T-helper 1 cell treated with Interleukin-12 subunit alpha and Interleukin-12 subunit beta and Interleukin-4 antibody, amounts not matched to agents 30 μg/mL and 1 μg/mL, for 36 hours (primary cell): Measurements from ENCODE around the gene CEL.
"Not testable (repeated sequence)": the region's sequence is repeated elsewhere in the genome, so short reads cannot be mapped to it uniquely, and the experiment has no call there.

ENCODE experiments used
- H3K27ac Mint-ChIP-seq: one replicate; pipeline ENCODE4 v1.8.0; 2021; ENCODE audit warnings: mild to moderate bottlenecking, mixed read lengths
- H3K27me3 Mint-ChIP-seq: one replicate; pipeline ENCODE4 v1.8.0; 2021; ENCODE audit warnings: low read depth, mixed read lengths
- H3K36me3 Mint-ChIP-seq: one replicate; pipeline ENCODE4 v1.8.0; 2021; ENCODE audit warnings: low read depth, mixed read lengths
- H3K4me1 Mint-ChIP-seq: one replicate; pipeline ENCODE4 v1.8.0; 2021; ENCODE audit warnings: low read depth, mixed read lengths
- H3K4me3 Mint-ChIP-seq: one replicate; pipeline ENCODE4 v1.8.0; 2021; ENCODE audit warnings: mild to moderate bottlenecking, moderate library complexity, mixed read lengths
- H3K9me3 Mint-ChIP-seq: one replicate; pipeline ENCODE4 v1.8.0; 2021; ENCODE audit warnings: mixed read lengths

CEL gene

GRCh38 chr9:133054194-133054890 is 7.4 kb upstream of the CEL start:
- H3K36me3 Mint-ChIP-seq, result peaks cover 38% of the 10 kb centered on the region
- no peak overlapping the region for H3K27ac Mint-ChIP-seq
- H3K9me3 Mint-ChIP-seq, result no peaks in the 10 kb centered on the region
- no peak overlapping the region for H3K4me3 Mint-ChIP-seq
- no peaks in the 10 kb centered on the region for H3K27me3 Mint-ChIP-seq
- peaks cover 23% of the 10 kb centered on the region for H3K4me1 Mint-ChIP-seq

GRCh38 chr9:133054966-133055365 is 6.8 kb upstream of the CEL start:
- H3K36me3 Mint-ChIP-seq, result peaks cover 38% of the 10 kb centered on the region
- H3K4me3 Mint-ChIP-seq, result no peak overlapping the region
- H3K9me3 Mint-ChIP-seq, result no peaks in the 10 kb centered on the region
- peaks cover 29% of the 10 kb centered on the region for H3K4me1 Mint-ChIP-seq
- no peak overlapping the region for H3K27ac Mint-ChIP-seq
- H3K27me3 Mint-ChIP-seq, result no peaks in the 10 kb centered on the region

- Mint-ChIP-seq H3K27me3 (no peaks in the 10 kb centered on the region), H3K9me3 (no peaks in the 10 kb centered on the region), H3K36me3 (peaks cover 37% of the 10 kb centered on the region), H3K27ac (no peak overlapping the region), H3K4me3 (no peak overlapping the region), H3K4me1 (peaks cover 33% of the 10 kb centered on the region)
These were observed 5.9 kb upstream of the CEL start for GRCh38 chr9:133055788-133056420.

- Mint-ChIP-seq H3K27ac (peak overlapping the region; percentile 65), H3K4me3 (no peak overlapping the region), H3K27me3 (no peaks in the 10 kb centered on the region), H3K9me3 (no peaks in the 10 kb centered on the region), H3K36me3 (peaks cover 34% of the 10 kb centered on the region), H3K4me1 (peaks cover 36% of the 10 kb centered on the region)
These were observed 5.2 kb upstream of the CEL start for GRCh38 chr9:133056533-133056932.

GRCh38 chr9:133057006-133057405 is 4.8 kb upstream of the CEL start:
- no peak overlapping the region for H3K4me3 Mint-ChIP-seq

GRCh38 chr9:133057553-133057952 is 4.2 kb upstream of the CEL start:
- peaks cover 37% of the 10 kb centered on the region for H3K4me1 Mint-ChIP-seq
- H3K27me3 Mint-ChIP-seq, result no peaks in the 10 kb centered on the region
- H3K27ac Mint-ChIP-seq, result peak overlapping the region; percentile 71
- no peak overlapping the region for H3K4me3 Mint-ChIP-seq
- peaks cover 25% of the 10 kb centered on the region for H3K36me3 Mint-ChIP-seq
- H3K9me3 Mint-ChIP-seq, result no peaks in the 10 kb centered on the region

More at GRCh38 chr9:133057006-133057405, 4.8 kb upstream of the CEL start:
- Mint-ChIP-seq H3K36me3 (peaks cover 29% of the 10 kb centered on the region), H3K9me3 (no peaks in the 10 kb centered on the region), H3K27ac (no peak overlapping the region), H3K27me3 (no peaks in the 10 kb centered on the region), H3K4me1 (peaks cover 36% of the 10 kb centered on the region)

GRCh38 chr9:133058071-133058470 is 3.7 kb upstream of the CEL start:
- no peak overlapping the region for H3K4me3 Mint-ChIP-seq
- H3K27ac Mint-ChIP-seq, result peak overlapping the region; percentile 88
- H3K27me3 Mint-ChIP-seq, result no peaks in the 10 kb centered on the region
- peaks cover 38% of the 10 kb centered on the region for H3K4me1 Mint-ChIP-seq
- peaks cover 25% of the 10 kb centered on the region for H3K36me3 Mint-ChIP-seq
- H3K9me3 Mint-ChIP-seq, result no peaks in the 10 kb centered on the region

- Mint-ChIP-seq H3K4me3 (peak overlapping the region; percentile 56), H3K36me3 (peaks cover 24% of the 10 kb centered on the region), H3K27me3 (no peaks in the 10 kb centered on the region), H3K4me1 (peaks cover 38% of the 10 kb centered on the region), H3K27ac (peak overlapping the region; percentile 88), H3K9me3 (no peaks in the 10 kb centered on the region)
These were observed 3.0 kb upstream of the CEL start for GRCh38 chr9:133058550-133059320.

GRCh38 chr9:133059623-133060022 is 2.2 kb upstream of the CEL start:
- Mint-ChIP-seq H3K9me3 (no peaks in the 10 kb centered on the region), H3K36me3 (peaks cover 18% of the 10 kb centered on the region), H3K4me3 (peak overlapping the region; percentile 28), H3K27me3 (no peaks in the 10 kb centered on the region), H3K4me1 (peaks cover 38% of the 10 kb centered on the region), H3K27ac (peak overlapping the region; percentile 88)

- Mint-ChIP-seq H3K9me3 (no peaks in the 10 kb centered on the region), H3K36me3 (peaks cover 18% of the 10 kb centered on the region), H3K4me1 (peaks cover 38% of the 10 kb centered on the region), H3K27me3 (no peaks in the 10 kb centered on the region), H3K27ac (peak overlapping the region; percentile 86), H3K4me3 (no peak overlapping the region)
These were observed 1.4 kb upstream of the CEL start for GRCh38 chr9:133060417-133060841.

GRCh38 chr9:133061019-133061763 is 590 bp upstream of the CEL start:
- peak overlapping the region; percentile 50 for H3K27ac Mint-ChIP-seq
- H3K36me3 Mint-ChIP-seq, result peaks cover 14% of the 10 kb centered on the region
- H3K4me1 Mint-ChIP-seq, result peaks cover 37% of the 10 kb centered on the region
- not testable (repeated sequence) for H3K4me3 Mint-ChIP-seq, H3K27me3 Mint-ChIP-seq, H3K9me3 Mint-ChIP-seq

GRCh38 chr9:133062569-133062968 is 788 bp downstream of the CEL start:
- H3K9me3 Mint-ChIP-seq, H3K27me3 Mint-ChIP-seq, H3K4me3 Mint-ChIP-seq, H3K27ac Mint-ChIP-seq: not testable (repeated sequence)
- Mint-ChIP-seq H3K36me3 (peaks cover 10% of the 10 kb centered on the region), H3K4me1 (peaks cover 29% of the 10 kb centered on the region)

- Mint-ChIP-seq H3K9me3 (no peaks in the 10 kb centered on the region), H3K4me1 (peaks cover 26% of the 10 kb centered on the region), H3K27me3 (no peaks in the 10 kb centered on the region), H3K27ac (no peak overlapping the region), H3K36me3 (peaks cover 8% of the 10 kb centered on the region), H3K4me3 (no peak overlapping the region)
These were observed 1.3 kb downstream of the CEL start for GRCh38 chr9:133063159-133063499.

GRCh38 chr9:133063500-133064231 is 1.9 kb downstream of the CEL start:
- Mint-ChIP-seq H3K4me3 (no peak overlapping the region), H3K27ac (no peak overlapping the region), H3K4me1 (peaks cover 21% of the 10 kb centered on the region), H3K36me3 (peaks cover 4% of the 10 kb centered on the region), H3K9me3 (no peaks in the 10 kb centered on the region), H3K27me3 (no peaks in the 10 kb centered on the region)
